Measurements from ENCODE around the gene PROK1.

DNA sequence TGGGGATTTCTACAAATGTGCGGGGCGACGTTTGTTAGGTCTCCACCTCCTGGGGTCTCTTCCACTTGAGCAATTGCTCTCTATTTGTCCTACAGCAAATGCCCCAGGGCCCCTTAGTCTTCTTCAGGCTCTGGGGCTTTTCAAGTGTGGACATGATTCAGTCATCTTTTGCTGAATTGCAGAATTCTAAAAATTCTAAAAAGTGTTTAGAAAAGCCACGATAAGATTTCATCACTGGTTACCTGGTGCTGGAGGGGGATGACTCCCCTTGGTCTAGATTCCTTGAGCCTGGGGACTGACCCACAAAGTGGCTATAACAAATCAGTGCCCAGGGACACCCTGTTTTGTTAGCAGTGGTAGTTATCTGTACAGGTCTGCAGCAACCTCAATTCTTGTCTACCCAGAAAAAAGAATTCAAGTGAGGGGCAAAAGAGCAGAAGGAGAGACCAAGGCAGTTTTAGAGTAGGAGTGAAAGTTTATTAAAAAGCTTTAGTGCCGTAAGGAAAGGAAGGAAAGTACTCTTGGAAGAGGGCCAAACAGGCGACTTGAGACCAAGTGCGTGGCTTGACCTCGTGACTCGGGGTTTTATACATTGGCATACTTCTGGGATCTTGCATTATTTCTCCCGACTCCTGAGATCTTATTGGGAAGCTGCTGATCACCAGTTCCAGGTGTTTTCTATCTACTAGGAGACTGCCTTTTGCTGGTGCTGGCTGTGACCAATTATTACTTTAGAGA is 25.2 kb downstream of the PROK1 start:
- no peak for TF ChIP-seq POLR2A (IDR thresholded peaks at IDR 0.05)
- TF ChIP-seq, protein P1, sequence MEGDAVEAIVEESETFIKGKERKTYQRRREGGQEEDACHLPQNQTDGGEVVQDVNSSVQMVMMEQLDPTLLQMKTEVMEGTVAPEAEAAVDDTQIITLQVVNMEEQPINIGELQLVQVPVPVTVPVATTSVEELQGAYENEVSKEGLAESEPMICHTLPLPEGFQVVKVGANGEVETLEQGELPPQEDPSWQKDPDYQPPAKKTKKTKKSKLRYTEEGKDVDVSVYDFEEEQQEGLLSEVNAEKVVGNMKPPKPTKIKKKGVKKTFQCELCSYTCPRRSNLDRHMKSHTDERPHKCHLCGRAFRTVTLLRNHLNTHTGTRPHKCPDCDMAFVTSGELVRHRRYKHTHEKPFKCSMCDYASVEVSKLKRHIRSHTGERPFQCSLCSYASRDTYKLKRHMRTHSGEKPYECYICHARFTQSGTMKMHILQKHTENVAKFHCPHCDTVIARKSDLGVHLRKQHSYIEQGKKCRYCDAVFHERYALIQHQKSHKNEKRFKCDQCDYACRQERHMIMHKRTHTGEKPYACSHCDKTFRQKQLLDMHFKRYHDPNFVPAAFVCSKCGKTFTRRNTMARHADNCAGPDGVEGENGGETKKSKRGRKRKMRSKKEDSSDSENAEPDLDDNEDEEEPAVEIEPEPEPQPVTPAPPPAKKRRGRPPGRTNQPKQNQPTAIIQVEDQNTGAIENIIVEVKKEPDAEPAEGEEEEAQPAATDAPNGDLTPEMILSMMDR (IDR thresholded peaks at IDR 0.05), result no peak
